Myocyte (in vitro differentiated cells): Measurements from ENCODE around the gene COG6. TPM values are rescaled to one million over a fixed set of nuclear protein-coding genes. Genes with fewer than 3 reads are reported as not detected.

Experiments used
- DNase-seq: peaks from one replicate; pipeline ENCODE4 v3.0.0-alpha.2; 2012; ENCODE audit warnings: low read depth
- polyA plus RNA-seq: library from polyadenylated mRNA; unstranded; fragments of >200 nt; gene quantifications from one replicate; pipeline ENCODE4 v1.2.1, GENCODE V29; 2012; ENCODE audit warnings: missing spikeins
- total RNA-seq: library from RNA; depleted of rRNA; stranded (reverse); fragments of >200 nt; gene quantifications from 2 replicates; pipeline ENCODE4 v1.2.3, GENCODE V29; 2014

The COG6 gene
- 29.1 and 34.7 TPM in 2 replicates for total RNA-seq
- 17.5 TPM for polyA plus RNA-seq

DNA sequence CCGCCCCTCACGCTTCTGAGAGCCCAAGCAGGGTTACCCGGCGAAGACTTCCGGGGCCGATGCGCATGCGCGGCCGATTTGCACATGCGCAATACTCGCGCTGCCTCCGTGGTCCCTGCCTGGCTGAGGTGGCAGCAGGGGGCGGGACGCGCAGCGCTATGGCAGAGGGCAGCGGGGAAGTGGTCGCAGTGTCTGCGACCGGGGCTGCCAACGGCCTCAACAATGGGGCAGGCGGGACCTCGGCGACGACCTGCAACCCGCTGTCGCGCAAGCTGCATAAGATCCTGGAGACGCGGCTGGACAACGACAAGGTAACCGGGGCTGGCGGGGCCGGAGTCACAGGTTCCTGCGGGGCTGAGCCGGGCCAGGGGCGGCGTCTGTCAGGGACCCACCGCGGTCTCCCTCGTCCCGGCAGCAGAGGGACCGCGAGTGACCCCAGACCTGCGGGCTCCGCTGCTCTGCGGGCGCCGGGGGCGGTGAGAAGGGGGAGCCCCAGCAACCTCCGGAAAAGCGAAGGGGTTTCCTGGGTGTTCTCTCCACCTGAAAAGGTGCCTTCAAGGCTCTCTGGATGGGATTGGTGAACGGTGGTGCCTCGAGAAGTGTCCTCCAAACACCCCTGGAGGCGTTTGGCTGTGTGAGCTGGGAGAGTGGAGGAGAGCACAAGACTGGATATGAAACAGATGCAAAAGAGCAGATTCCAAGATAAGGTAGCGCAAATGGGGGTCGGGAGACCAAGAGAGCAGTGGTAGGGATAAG, at the start of gene COG6:
TSS of gene COG6 (plus strand) at position 94 of the 756 bp plus-strand sequence. CDS start at position 159, 65 bp downstream.
- DNase-seq: peak; percentile 90

DNA sequence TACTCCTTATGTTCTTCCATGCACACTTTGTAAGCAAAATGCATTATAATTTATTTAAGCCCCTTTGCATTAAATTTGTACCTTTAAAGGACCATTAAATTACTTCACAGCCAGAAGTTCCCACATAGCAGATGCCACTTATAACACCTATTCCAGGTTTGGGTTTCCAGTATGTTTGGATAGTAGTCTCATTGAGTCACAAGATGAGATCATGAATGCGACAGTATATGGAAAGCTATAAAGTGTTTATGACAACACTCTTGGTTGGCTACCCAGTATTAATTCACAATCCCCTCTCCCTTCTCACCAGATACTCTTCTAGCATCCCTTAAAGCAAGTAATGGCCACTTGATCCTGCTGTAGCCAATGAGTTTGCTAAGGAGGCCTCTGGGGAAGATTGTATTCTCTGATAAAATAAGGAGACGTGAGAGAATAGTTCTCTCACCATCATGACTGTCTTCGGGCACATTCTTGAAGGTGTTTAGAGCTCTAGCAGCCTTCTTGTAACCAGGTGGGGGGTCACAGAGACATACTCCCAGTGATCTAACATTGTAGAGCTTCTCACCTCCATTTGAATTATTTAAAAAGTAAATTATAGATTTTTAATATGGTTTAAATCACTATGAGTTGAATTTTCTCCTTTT, 49.7 kb upstream of the COG6 start:
- no peak for DNase-seq

DNA sequence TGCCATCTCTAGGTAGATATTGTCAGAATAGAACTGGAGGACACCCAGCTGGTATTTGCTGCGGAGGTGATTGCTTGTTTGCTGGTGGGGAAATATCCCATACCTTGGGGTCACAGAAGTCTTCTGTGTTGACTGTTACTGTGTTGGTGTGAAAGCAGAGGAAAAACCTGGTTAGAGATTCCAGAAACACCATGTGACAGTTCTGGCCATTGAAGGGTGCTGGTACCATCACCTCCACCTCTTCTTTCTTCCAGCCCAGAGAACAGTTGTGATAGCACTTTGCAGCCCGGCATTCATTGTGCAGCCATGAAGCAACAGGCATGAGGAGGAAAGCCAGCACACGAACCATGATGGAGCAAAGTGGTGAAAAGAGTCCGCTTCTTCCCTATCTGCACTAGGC, 47.6 kb upstream of the COG6 start:
- DNase-seq: no peak

DNA sequence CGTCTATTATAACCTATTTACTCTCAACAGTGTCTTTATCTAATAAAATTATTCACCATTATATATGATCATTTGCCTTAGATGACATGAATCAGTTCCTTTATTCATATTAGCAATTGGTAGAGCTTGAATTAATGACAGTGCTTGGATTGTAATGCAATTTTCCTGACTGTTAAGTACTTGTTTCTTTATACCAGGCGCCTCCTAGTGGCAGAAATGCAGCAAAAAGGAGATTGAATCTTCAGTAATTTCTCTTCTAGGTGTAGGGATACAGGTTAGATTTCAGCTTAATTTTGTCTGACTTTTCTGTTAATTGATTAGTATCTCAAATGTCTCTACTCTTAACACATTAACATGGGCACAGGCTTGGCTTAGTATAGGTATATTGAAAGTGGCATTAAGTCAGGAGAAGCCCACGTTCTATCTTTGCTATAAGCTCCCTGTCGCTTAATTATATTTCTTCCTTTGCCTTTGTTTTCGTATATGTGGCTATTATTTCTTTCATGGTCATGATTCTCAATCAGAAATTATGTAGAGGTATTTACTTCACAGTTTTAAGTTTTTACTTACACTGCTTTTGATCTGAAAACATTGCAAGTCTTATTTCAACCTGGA, 43.3 kb upstream of the COG6 start:
- DNase-seq: peak; percentile 76

DNA sequence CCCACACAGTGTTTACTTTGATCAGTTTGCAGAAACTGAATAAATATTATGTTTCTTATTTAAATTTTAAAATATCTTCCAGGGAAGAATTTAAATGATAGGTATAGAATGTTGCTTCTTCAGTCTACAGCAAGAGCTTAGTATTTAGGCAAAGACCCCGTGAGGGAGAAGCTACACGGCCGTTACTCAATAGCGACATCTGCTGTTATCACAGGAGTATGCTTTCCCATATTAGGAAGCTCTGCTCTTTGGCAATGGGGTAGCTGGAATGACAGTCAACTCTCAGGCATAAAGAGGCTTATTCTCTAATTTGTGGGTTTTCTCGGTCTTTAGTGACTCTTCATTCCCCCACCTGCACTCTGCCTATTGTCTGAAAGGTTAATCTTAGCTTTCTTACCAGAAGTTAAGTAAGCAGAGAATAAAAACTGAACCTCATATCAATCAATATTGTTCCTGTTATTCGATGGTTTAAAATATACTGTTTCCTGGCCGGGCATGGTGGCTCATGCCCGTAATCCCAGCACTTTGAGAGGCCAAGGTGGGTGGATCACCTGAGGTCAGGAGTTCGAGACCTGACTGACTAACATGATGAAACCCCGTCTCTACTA, 39.3 kb upstream of the COG6 start:
- peak; percentile 78 for DNase-seq

DNA sequence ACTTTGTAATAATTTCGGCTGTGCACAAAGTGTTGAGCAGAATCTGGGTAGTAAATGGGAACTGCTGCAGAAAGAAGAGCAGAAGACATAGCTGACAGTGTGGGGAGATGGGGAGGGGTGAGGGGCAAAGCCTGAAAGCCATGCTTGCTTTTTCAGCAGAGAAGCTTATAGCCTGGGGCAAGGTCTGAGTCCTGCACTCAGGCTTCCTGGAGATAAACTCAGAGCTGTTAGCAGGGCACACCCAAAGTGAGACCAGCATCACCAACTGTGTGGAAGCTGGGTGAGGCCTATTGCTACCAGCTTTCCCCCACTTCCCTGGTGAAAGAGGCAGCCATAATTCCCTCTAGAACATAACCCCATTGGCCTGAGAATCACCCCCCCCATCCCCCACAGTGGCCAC, 36.9 kb upstream of the COG6 start:
- no peak for DNase-seq

DNA sequence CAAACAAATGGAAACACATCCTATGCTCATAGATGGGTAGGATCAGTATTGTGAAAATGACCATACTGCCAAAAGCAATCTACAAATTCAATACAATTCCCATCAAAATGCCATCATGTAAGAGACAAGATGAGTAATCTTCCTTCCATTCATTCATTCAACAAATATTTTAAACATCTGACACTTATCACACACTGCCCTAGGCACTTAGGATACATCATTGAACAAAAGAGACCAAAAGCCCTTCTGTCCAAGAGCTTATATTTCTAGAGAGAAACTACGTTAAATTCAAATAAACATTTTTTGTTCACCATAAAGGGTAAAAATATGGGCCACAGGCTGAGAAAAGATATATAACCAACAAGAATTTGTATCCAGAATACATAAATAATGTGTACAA, 32.0 kb upstream of the COG6 start:
- DNase-seq: no peak

DNA sequence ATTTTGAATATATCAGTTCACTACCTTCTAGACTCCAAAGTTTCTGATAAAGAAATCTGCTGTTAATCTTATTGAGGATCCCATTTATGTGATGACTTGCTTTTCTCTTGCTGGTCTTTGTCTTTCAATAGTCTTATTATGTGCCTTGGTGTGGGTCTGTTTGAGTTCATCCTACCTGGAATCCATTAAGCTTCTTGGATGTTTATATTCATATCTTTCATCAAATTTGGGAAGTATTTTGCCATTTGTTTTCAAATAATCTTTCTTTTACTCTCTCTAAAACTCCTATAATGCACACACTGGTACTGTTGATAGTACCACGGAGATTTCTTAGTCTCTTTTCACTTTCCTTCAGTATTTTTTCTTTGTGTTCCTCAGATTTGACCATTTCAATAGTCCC, 24.2 kb upstream of the COG6 start:
- DNase-seq: no peak

DNA sequence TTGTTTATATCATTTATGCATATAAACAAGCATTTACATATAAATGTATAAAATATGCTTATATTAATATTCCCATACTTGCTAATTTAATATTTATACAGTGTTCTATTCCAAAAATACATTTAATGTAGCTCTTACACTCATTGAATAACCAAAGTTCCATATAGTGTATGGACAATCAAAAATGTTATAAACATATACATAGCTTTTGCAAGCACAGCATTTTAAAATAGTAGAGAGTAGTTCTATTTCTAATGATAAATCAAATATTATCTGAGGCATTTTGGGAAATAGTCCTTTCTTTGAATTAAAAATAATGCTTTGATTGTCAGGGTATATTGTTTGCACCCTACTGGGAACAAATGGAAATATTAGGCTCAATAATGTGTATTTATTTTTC, 22.5 kb upstream of the COG6 start:
- no peak for DNase-seq

DNA sequence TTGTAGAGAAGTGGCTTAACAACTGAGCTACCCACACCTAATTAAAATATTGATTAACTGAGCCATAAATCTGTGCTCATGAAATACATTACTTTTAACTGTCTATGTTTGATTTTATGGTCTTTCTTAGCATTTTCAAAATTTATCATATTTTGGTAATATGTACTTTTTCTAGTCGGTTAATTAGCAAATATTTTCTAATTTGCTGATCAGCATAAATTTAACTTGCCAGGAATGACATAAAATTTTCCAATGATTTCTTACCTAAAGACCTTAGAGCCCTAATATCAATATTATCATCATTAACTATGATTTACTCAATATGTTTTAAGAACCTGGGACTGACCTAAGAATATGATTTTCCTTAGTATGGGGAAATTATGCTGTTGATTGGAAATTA, 19.9 kb upstream of the COG6 start:
- no peak for DNase-seq

DNA sequence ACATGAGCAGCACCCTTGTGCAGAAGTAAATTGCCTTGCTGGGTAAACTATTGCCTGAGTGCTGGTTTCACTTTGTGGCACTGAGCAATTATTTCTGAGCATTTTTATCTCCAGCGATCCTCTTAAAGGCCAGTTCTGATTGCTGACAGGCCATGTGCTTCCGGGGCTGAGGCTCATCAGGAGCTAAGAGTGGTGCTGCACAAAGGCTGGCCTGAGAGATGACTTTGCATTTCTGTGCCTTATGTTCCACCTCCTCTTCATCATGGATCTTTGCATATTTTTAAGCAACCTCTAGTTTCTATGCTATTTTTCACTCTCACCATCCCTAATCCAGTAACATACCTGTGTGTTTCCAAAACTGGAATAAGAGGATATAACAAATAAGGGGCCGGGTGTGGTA, 17.6 kb upstream of the COG6 start:
- no peak for DNase-seq

DNA sequence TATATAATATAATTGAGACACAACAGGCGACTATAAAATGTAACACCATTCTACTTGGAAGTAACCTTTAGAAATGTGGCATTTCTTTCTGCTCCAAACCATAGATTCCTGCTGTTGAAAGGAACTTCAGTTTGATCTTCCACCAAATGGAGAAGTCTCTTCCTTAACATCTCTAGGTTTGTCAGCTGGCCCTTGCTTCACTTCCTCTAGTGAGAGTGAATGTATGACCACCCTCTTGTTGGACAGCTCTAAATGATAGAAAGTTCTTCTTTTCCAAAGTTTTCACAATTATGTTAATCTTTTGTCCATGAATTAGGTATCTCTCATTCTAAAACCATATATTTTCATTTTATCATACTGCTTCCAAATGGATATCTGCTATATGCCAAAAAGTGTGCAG, 13.8 kb upstream of the COG6 start:
- DNase-seq: no peak

DNA sequence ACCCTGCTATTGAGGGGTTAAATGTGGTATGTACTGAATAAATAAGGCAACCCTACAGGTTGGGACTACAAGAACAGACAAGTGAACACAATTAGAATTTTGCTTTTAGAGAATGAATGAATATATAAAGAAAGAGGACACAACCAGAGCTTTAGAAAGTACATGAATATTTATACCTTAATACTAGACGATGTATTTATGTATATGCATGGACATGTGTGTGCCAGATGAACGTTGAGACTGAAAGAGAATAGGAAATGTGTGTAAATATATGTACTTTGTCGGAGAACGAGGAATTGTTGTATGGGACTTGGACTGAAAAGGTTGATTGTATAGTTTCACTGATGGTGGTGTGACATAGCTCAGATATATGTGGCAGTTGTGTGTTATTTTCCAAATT, 9.3 kb upstream of the COG6 start:
- no peak for DNase-seq

DNA sequence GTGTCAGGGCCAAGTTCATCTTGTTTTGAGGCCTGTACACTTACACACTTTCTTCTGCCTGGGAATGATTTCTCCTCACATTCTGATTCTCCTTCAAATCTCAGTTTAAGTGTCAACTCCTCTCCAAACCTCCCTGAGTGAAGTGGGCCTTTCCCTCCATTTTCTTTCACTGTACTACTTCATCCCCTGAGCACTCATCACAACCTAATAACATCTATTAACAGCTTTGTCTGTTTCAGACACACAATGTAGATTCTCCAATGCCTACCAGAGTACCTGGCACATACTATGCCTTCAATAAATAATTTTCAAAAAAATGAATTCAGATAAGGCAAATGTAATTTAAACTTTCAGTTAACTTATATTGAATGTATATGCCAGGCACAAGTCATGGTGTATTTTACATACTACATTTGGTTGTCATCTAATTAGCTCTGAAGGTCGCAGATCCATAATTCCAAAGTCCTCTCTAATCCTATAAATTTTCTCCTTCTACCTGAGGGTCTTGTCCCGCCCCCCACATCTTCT, 357 bp upstream of the COG6 start:
- no peak for DNase-seq

DNA sequence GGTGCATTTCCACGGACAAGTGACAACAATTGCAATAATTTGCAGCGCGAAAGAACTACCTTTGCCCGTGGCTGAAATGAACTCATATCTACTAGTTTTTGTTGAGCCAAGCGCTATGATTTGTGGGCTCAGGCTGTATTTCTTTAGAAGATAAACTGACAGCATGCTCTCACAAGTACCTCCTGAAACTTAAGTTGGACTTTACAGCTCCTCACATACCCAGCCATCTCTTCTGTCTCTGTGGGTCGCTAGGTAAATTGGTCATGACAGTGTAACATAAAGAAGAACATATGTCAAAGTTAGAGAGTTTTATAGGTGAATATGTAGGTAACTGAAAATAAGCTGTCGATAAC, 839 bp downstream of the COG6 start:
- no peak for DNase-seq

DNA sequence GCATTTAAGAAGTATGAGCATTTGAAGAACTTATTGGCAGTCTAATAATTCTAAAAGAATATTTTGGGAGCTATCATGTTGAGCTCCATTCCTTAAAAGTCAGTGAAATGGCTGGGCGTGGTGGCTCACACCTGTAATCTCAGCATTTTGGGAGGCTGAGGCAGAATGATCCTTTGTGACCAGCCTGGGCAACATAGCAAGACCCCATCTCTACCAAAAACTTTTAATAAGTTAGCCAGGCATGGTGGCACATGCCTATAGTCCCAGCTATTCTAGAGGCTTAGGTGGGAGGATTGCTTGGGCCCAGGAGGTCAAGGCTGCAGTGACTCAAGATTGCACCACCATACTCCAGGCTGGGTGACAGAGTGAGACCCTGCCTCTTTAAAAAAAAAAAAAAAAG, 8.0 kb downstream of the COG6 start:
- no peak for DNase-seq

DNA sequence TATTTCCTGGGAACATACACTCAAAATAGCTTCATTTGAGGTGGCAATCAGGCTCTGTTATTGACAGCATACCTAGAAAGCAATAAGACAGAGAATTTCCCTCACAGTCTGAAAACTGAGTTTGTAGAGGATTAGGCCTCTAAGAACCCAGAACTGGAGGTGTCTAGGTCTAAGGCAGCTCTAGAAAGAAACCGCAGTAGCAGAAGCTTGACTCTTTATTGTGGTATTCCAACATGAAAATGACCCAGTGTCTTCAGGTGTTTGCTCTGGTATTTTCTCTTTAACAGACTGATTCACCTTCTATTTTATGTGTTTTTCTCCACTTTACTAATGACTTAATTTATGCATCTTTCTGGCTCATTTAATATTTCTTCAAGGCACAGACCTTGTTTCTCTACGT, 8.5 kb downstream of the COG6 start:
- DNase-seq: no peak

DNA sequence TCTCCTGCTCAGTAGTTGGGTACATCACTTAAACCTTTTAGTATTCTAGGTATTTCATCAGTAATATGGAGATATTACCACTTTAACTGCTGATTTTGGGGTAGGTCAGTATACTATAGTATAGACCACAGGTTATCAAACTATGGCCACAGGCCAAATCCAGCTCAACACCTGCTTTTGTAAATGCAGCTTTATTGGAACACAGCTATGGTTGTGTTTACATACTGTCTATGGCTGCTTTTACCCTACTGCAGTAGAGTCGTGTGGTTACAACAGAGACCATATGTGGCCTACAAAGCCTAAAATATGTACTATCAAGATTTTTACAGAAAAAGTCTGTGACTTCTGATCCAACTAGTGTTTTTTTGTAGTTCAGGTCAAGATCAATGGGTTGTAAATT, 10.3 kb downstream of the COG6 start:
- no peak for DNase-seq

DNA sequence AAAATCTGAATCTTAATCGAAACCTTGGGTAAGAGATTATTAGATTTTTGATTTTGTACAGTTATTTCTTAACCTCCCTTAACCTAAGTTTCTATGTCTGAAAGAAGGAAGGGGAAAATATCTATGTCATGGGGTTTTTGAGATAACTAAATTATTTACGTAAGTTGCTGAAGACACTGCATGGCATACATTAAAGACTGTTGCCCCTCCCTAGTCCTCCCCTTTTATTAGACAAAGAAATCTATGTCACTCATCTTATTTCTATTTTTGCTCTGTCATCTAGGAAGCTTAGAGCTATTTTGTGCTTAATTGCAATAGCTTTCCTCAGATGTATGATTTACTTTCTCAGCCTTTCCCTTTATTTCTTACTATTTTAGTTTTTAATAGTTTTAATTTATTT, 15.0 kb downstream of the COG6 start:
- DNase-seq: no peak

DNA sequence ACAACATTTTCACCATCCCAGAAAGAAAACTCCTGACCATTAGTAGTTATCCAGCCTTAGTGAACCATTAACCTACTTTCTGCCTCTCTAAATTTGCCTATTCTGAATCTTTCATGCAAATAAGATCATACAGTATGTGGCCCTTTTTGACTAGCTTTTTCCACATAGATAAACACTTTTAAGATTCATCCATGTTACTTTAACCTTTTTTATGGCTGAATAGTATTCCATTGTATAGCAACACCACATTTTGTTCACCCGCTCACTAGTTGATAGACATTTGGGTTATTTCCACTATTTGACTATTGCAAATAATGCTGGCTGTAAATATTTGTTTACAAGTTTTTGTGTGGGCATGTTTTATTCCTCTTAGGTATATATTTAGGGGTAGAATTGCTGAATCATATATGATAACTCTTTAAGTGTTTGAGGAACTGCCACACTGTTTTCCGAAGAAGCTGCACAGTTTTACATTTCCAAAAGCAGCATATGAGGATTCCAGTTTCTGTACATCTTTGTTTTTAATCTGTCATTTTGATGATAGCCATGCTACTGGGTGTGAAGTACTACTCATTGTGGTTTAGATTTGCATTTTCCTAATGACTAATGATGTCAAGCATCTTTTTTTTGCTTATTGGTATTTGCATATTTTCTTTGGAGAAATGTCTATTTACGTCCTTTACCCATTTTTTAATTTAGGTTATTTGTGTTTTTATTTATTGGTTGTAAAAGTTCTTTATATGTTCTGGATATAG, 17.1 kb downstream of the COG6 start:
- no peak for DNase-seq

DNA sequence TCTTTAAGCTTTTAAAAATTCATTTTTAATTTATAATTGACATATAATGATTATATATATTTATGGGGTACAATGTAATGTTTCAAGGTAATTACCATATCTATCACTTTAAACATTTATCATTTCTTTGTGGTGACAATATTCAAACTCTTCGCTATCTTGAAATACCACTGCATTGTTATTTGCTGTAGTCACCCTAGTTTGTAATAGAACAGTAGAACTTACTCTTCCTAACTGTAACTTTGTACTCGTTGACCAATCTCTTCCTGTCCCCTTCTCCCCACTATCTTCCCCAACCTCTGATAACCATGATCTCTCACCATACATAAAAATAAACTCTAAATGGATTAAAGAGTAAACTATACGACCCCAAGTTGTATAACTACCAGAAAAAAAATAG, 20.4 kb downstream of the COG6 start:
- no peak for DNase-seq
